GM21825 (cell line): ENCODE measurements around the gene PSMB9.

Experiments used
- ATAC-seq: cut with Tn5 transposase; IDR thresholded peaks from one replicate; pipeline ENCODE4 v1.9.1; 2021; ENCODE audit warnings: mild to moderate bottlenecking, moderate library complexity; ENCODE audit not compliant: unreplicated experiment

PSMB9 gene

GRCh38 chr6:32838114-32838958 lies 15.7 kb upstream of the PSMB9 start, which contains the start of gene TAP2:
TSS of gene TAP2 (minus strand) at chr6:32838739. CDS start at chr6:32838233, 506 bp downstream.
- ATAC-seq = peak; percentile 58

GRCh38 chr6:32839356-32839755 lies 14.6 kb upstream of the PSMB9 start:
- no peak for ATAC-seq

DNA sequence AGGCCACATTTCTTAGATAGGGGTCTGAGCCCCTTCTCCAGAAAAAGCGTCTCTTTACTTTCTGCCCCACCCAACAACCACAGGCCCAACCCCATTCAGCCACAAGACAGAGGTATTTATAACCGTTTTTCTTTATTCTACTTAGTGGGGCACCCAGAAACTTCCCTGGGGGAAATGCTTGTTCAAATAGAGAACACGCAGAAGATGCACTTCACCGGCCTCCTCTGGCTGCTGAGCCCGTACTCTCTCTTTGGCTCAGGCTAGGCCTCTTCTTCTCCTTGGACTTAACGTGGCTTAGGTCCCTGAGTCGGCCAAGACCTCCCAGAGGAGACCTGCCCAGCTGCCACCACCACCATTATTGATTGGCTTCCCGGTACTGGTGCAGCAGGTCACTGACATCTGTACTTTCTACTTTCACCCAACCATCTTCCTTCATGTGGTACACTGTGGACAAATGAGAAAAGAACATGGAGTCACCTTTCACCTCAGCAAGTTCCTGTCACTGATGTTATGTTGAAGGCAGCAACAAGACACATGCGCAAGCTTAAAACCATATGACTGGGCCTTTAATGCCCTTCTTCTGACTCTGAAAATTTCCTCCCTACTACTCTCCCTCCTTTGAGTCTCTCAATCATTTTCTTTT lies 13.3 kb upstream of the PSMB9 start:
- no peak for ATAC-seq

DNA sequence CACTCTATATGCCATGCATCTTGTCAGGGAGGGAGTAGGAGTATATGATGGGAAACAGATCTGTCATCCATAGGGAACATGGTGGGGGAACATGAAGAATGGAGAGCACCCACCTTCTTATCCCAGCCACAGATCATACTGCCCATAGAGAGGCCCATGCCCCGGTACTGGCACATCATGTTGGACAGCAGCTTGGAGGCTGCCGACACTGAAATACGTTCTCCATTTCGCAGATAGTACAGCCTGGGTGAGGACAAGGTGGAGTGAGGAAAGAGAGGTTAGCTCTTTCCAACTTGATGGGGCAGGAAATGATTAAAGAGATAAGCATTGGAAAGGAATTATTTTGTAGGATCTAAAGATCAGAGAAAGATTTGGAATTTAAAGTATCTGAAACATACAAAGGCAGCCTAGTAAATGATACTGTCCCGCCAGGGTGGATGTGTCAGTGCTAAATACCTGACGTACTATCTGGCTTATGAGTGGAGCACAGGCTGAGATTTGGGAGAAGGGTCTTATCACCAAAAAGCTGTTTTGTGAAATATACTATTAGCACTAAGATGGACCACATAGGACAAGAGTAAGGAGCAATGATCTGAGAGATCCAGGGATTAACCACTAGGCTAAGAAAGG lies 11.9 kb upstream of the PSMB9 start:
- no peak for ATAC-seq

GRCh38 chr6:32842690-32843089 lies 11.3 kb upstream of the PSMB9 start:
- no peak for ATAC-seq

GRCh38 chr6:32843331-32843978 lies 10.5 kb upstream of the PSMB9 start:
- no peak for ATAC-seq

GRCh38 chr6:32843979-32844838 lies 9.8 kb upstream of the PSMB9 start, which contains the start of gene PSMB8:
TSS of gene PSMB8 (minus strand) at chr6:32844047. CDS start at chr6:32843996, 51 bp downstream.
- peak; percentile 58 for ATAC-seq

- no peak for ATAC-seq
Observed at GRCh38 chr6:32844839-32845383, 9.1 kb upstream of the PSMB9 start.

DNA sequence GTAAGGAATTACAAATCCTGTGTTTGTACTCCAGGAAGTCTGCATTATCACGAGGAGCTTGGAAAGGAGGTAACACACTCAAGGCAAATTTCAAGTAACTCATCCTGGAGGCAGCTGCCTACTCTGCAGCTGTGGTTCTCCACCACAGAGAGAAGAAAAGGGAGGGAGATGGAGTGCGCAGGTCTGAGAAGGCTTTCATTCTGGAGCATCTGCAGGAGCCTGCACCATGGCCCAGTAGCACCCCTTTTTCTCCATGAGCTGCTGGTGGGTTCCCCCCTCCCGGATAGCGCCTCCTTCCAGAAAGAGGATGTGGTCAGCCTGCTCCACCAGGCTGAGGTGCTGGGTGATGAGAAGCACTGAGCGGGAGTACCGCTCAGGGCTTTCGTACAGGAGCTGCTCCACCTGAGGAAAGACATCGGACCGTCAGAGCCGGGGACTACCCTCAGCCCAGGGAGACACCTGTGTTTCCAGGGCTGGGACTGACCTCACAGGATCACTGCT lies 8.6 kb upstream of the PSMB9 start:
- ATAC-seq = no peak

- ATAC-seq = no peak
Observed at GRCh38 chr6:32847004-32847403, 7.0 kb upstream of the PSMB9 start.

- no peak for ATAC-seq
Observed at GRCh38 chr6:32847795-32848194, 6.2 kb upstream of the PSMB9 start.

- no peak for ATAC-seq
Observed at GRCh38 chr6:32849126-32849525, 4.9 kb upstream of the PSMB9 start.

- ATAC-seq = no peak
Observed at GRCh38 chr6:32851025-32851424, 3.0 kb upstream of the PSMB9 start.

DNA sequence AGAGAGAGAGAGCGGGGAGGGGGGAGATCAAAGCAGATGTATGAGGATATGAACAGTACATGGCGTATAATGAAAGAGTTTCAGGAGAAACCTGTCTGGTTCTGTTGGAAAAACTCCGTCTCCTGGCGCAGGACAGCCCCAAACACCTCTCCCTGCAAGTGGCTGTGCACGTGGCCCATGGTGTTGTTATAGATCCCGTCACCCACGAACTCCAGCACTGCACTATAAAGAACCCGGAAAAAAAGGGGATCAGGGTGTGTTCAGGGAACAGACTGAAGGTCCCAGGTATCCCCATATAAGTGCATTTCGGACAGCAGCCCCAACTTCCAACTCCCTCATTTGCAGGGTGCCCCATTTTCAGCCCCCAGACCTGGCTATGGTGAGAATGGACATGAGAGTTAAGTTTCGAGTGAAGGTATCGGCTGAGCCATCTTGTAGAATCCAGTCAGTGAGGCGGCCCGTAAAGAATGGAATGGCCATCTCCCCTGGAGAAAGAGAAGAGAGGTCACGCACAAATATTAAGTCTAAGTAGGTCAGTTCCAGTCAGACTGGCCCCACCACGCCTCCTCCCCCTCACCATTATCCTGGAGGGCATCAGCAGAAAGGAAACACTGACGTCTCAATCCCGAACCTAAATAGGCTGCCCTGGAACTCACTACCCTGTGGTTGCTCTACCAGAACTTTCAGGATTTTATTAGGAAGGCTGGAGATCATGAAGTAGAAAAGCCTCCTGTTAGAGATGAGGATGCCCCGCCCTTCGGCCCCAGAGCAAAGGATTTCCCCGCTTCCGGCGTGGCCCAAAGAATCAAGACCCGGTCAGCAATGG lies 1.8 kb upstream of the PSMB9 start:
- no peak for ATAC-seq

GRCh38 chr6:32852844-32853540 lies 1.0 kb upstream of the PSMB9 start:
- ATAC-seq = peak; percentile 17

DNA sequence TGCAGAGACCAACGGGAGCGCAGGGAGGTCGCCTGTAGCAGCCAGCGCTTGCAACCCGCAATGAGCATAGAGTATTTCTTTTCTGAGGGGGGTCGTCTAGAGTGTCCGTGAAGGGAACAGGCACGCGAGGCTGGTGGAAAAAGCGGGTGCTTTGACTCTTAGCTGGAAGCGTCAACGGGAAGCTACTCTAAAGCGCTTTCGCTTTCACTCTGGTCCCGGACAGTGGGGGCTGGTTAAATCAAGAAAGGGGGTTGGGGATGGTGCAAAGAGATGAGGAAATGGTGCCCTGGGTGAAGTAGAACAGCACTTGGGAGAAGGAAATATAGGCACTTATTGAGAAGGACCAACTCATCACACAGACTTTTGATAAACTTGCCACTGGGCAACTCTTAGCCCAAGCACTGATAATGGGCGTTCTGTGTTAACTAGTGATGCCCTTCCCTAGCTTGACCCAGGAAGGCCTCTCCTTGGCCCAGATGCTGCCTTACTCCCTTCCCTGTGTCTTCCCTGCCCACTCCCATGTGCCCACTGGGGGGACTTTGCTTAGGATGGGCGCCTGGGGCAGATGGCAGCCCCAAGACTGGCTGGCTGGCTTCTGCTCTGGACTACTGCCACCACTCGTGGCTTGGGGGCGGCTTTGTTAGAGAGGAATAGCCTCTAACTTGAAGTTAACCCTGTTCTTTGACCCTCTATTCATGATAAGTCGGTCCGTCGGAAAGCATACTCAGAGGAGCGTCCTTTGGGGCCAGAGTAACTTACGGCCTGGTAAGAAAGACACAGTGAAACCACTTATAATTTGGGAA lies 585 bp downstream of the PSMB9 start:
- ATAC-seq = peak; percentile 17

- ATAC-seq = no peak
Observed at GRCh38 chr6:32855467-32856174, 1.6 kb downstream of the PSMB9 start.
